GM12891 (cell line): ENCODE data around the gene FBXO4.

Experiments
- PAX5 ChIP-seq: IDR thresholded peaks from 2 replicates; pipeline ENCODE4 v1.6.1; 2011; ENCODE audit warnings: low read length, moderate library complexity, mild to moderate bottlenecking; ENCODE audit not compliant: insufficient read depth, severe bottlenecking
- POLR2A ChIP-seq: IDR thresholded peaks from 2 replicates; pipeline ENCODE4 v1.6.1; 2011; ENCODE audit warnings: low read depth, low read length, control low read depth
- POLR2AphosphoS5 ChIP-seq: IDR thresholded peaks from 2 replicates; pipeline ENCODE4 v1.6.1; 2011; ENCODE audit warnings: low read depth, low read length, control low read depth
- SPI1 ChIP-seq: IDR thresholded peaks from 2 replicates; pipeline ENCODE4 v1.6.1; 2011; ENCODE audit warnings: low read depth, low read length, control low read depth
- TAF1 ChIP-seq: IDR thresholded peaks from 2 replicates; pipeline ENCODE4 v1.6.1; 2011; ENCODE audit warnings: low read depth, low read length, control low read depth

GRCh38 chr5:41954286-41954685, 29.2 kb downstream of the FBXO4 start:
- TF ChIP-seq POLR2AphosphoS5, result no peak
- TF ChIP-seq TAF1, result no peak
- no peak for TF ChIP-seq POLR2A
- TF ChIP-seq PAX5, result no peak
- TF ChIP-seq SPI1, result no peak
